ENCODE data around the gene E2F8. TPM values are rescaled to one million over a fixed set of nuclear protein-coding genes. Genes with fewer than 3 reads are reported as not detected.
"Not testable (repeated sequence)": the region's sequence is repeated elsewhere in the genome, so short reads cannot be mapped to it uniquely, and the experiment has no call there.

E2F8 gene
- total RNA-seq, 4 donors from 2014 or later, result 0.57 to 4.8 (median 1.4) TPM

DNA sequence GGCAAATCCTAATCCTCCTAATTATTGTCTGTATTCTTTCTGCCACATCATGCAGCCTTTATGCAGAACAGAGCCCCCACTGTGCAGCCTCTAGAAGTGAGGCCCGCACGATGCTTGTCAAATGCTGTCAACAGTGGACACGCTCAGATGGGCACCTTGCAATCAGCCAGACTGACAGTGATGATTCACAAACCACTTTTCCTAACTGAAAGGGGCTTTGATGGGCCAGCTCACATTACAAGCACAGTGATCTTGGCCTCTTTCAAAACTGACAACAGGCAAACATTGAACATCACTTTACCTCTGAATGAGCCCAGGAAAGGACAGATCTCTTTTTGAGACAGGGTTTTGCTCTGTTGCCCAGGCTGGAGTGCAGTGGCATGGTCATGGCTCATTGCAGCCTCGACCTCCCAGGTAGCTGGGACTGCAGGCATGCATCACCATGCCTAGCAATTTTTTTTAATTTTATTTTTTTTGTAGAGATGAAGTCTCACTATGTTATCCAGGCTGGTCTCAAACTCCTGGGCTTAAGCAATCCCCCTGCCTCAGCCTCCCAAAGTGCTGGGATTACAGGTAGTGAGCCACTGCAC lies 18.0 kb upstream of the E2F8 start:
- 82 to 89% methylated on average over 4 of the region's 4 CpGs for WGBS, 2 donors
- intact Hi-C loops (cut with DNase I; ENCODE audit: low total_unique reads), result no loop called here
- TF ChIP-seq POLR2A (IDR thresholded peaks at IDR 0.05), result no peak
- TF ChIP-seq, protein P1, sequence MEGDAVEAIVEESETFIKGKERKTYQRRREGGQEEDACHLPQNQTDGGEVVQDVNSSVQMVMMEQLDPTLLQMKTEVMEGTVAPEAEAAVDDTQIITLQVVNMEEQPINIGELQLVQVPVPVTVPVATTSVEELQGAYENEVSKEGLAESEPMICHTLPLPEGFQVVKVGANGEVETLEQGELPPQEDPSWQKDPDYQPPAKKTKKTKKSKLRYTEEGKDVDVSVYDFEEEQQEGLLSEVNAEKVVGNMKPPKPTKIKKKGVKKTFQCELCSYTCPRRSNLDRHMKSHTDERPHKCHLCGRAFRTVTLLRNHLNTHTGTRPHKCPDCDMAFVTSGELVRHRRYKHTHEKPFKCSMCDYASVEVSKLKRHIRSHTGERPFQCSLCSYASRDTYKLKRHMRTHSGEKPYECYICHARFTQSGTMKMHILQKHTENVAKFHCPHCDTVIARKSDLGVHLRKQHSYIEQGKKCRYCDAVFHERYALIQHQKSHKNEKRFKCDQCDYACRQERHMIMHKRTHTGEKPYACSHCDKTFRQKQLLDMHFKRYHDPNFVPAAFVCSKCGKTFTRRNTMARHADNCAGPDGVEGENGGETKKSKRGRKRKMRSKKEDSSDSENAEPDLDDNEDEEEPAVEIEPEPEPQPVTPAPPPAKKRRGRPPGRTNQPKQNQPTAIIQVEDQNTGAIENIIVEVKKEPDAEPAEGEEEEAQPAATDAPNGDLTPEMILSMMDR (IDR thresholded peaks at IDR 0.05), result no peak

DNA sequence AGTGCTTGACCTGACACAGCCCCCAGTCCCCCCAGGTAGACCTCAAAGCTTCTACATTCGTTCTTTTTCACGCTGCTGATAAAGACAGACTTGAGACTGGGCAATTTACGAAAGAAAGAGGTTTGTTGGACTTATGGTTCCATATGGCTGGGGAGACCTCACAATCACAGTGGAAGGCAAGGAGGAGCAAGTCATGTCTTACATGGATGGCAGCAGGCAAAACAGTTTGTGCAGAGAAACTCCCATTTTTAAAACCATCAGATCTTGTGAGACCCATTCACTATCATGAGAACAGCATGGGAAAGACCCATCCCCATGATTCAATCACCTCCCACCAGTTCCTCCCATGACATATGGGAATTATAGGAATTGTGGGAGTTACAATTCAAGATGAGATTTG lies 13.7 kb upstream of the E2F8 start:
- not testable (repeated sequence) for H3K4me3 ChIP-seq (ENCODE audit: low read depth, poor library complexity, severe bottlenecking)
- 60 to 61% methylated on average over 3 of the region's 3 CpGs for WGBS, 2 donors

More for the DNA sequence above, 18.0 kb upstream of the E2F8 start:
- H3K4me3 ChIP-seq (ENCODE audit: low read depth, poor library complexity, severe bottlenecking), result no peak overlapping the region
- DNase-seq (ENCODE audit: low spot score in 2 of 2), result no peak

DNA sequence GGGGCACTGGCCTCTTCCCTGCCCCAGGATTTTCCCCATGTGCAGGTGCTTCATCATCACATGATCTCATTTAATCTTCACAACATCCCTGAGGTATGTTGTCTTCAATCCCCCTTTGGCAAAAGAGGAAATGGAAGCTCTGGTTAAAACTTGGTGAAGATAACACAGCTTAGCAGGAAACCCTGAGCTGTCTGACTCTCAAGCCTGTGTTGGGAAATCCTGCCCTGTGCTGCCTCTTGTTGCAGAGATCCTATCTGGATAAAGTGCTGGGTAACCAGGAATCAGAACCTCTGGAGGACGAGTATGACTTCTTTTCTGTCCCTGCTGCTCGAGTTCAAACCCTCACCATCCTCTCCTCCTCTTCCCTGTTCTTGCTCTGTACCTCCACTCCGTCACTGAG lies 13.1 kb upstream of the E2F8 start:
- no peak overlapping the region for H3K4me3 ChIP-seq (ENCODE audit: low read depth, poor library complexity, severe bottlenecking)
- no peak for TF ChIP-seq POLR2A (IDR thresholded peaks at IDR 0.05)
- TF ChIP-seq, protein P1 (IDR thresholded peaks at IDR 0.05), result no peak
- 52 to 82% methylated on average over 3 of the region's 3 CpGs for WGBS, 2 donors
- intact Hi-C loops (cut with DNase I; ENCODE audit: low total_unique reads), result no loop called here
- DNase-seq (ENCODE audit: low spot score in 2 of 2), result no peak

More for the DNA sequence above, 13.7 kb upstream of the E2F8 start:
- intact Hi-C loops (cut with DNase I; ENCODE audit: low total_unique reads); DNase-seq (ENCODE audit: low spot score in 2 of 2): not testable (repeated sequence)

DNA sequence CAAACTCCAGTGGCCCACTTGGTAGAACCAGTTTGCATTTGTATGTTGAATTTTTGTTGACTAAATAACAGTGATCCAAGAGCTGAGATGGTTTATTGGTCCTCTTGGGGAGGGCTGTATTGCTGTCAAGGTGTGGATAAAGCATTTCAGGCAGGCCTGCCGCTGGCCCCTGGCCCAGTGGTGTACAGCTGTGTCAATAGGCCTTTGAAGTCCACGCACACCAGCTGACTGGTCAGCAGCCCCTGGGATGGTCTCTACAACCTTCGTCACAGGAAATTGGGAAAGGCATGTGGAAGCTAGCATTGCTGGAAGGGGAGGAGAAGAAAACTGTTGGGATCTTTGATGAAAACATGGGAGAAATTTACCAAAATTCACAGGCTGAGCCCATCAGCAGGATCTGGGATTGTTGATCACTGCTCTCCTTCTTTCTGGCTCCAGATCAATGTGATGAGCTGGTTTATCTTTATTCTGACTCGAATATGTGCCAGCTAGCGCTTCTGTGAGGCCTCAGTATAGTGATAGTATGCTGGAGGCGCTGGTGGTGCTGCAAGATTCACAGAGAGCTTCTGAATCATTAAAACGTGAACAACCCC lies 12.5 kb upstream of the E2F8 start:
- no peak for DNase-seq (ENCODE audit: low spot score in 2 of 2)
- 61 to 69% methylated on average over 7 of the region's 7 CpGs for WGBS, 2 donors
- H3K4me3 ChIP-seq (ENCODE audit: low read depth, poor library complexity, severe bottlenecking), result no peak overlapping the region
- TF ChIP-seq, protein P1 (IDR thresholded peaks at IDR 0.05), result no peak
- no peak for TF ChIP-seq POLR2A (IDR thresholded peaks at IDR 0.05)
- intact Hi-C loops (cut with DNase I; ENCODE audit: low total_unique reads), result no loop called here

DNA sequence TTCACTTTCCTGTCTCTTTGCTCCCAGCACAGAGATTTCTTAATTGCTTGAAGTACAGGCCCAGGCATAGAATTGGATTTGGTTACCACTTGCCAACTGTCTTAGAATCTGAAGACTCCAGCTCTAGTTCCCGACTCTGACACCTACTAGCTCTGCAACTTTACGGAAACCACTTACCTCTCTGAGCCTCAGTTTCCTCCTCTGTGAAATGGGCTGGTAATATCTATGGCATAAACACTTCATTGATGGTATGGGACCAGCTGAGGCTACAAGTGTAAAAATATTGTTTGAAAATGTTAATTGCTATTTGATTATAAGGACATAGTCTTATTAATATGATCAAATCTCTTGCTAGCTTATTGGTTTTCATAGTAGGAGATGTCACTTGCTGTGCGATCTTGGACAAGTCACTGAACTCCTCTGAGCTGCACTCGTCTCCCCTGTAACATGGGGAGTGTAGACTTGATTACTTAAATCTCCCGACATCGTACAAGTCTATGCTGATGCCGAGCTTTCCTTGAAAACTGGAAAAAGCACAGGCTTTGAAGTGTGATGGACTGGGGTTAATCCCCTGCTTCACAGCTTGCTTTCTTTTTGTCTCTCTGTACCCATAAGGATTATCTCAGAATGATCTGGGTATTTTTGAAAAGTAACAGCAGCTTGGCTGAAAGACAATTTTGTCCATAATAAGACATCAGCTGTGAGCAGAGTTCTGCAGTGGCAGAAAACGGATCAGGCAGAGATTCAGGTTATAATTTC lies 11.8 kb upstream of the E2F8 start:
- intact Hi-C loops (cut with DNase I; ENCODE audit: low total_unique reads), result no loop called here

DNA sequence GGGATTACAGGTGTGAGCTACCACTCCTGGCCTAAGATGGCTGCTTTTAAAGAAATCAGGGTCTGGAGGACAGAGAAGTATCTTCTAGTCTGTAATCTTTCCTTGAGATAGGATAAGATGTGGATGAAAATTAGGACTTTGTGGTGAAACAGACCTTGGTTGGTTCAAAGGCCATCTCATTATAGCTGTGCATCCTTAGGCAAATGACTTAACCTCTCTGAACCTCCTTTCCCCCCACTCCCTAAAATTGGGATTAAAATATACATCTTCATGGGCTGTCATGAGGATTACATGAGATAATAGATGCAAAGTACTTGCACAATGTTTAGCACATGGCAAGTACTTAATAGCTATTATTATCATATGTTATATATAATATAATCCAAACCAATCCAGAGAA lies 10.8 kb upstream of the E2F8 start:
- intact Hi-C loops (cut with DNase I; ENCODE audit: low total_unique reads), result no loop called here
- TF ChIP-seq, protein P1 (IDR thresholded peaks at IDR 0.05), result no peak
- TF ChIP-seq POLR2A (IDR thresholded peaks at IDR 0.05), result no peak
- H3K4me3 ChIP-seq (ENCODE audit: low read depth, poor library complexity, severe bottlenecking), result no peak overlapping the region
- no peak for DNase-seq (ENCODE audit: low spot score in 2 of 2)

More for the DNA sequence above, 11.8 kb upstream of the E2F8 start:
- H3K4me3 ChIP-seq (ENCODE audit: low read depth, poor library complexity, severe bottlenecking), result no peak overlapping the region
- TF ChIP-seq POLR2A (IDR thresholded peaks at IDR 0.05), result no peak
- TF ChIP-seq, protein P1 (IDR thresholded peaks at IDR 0.05), result no peak
- DNase-seq (ENCODE audit: low spot score in 2 of 2), result no peak
- WGBS, 2 donors, result 61 to 77% methylated on average over 8 of the region's 8 CpGs
